ENCODE measurements around the gene DEFB125. TPM values are rescaled to one million over a fixed set of nuclear protein-coding genes. Genes with fewer than 3 reads are reported as not detected.
"Not testable (repeated sequence)": the region's sequence is repeated elsewhere in the genome, so short reads cannot be mapped to it uniquely, and the experiment has no call there.

Gene DEFB125
- total RNA-seq, 1 experiment from 2014 or later, result not detected

- Histone ChIP-seq H3K4me3 (ENCODE audit: low read depth, low read length, poor library complexity, severe bottlenecking) (no peak overlapping the region), H3K4me1 (ENCODE audit: insufficient read depth, low read length, poor library complexity, severe bottlenecking) (no peaks in the 10 kb centered on the region), H3K27ac (ENCODE audit: low read depth, low read length, poor library complexity, severe bottlenecking) (no peak overlapping the region), H3K9me3 (ENCODE audit: low read depth, low read length, poor library complexity, severe bottlenecking) (no peaks in the 10 kb centered on the region), H3K27me3 (replicated peaks; ENCODE audit: insufficient read depth, low read depth, low read length, poor library complexity) (peaks cover 38% of the 10 kb centered on the region), H3K36me3 (ENCODE audit: insufficient read depth, low read length, poor library complexity, severe bottlenecking) (no peaks in the 10 kb centered on the region)
- no TSS peak for BruUV-seq (replicated peaks)
- no peak for TF ChIP-seq EZH2 (IDR thresholded peaks at IDR 0.05; ENCODE audit: borderline replicate concordance, low read depth, low read length, poor library complexity, severe bottlenecking)
- TF ChIP-seq, protein P1, sequence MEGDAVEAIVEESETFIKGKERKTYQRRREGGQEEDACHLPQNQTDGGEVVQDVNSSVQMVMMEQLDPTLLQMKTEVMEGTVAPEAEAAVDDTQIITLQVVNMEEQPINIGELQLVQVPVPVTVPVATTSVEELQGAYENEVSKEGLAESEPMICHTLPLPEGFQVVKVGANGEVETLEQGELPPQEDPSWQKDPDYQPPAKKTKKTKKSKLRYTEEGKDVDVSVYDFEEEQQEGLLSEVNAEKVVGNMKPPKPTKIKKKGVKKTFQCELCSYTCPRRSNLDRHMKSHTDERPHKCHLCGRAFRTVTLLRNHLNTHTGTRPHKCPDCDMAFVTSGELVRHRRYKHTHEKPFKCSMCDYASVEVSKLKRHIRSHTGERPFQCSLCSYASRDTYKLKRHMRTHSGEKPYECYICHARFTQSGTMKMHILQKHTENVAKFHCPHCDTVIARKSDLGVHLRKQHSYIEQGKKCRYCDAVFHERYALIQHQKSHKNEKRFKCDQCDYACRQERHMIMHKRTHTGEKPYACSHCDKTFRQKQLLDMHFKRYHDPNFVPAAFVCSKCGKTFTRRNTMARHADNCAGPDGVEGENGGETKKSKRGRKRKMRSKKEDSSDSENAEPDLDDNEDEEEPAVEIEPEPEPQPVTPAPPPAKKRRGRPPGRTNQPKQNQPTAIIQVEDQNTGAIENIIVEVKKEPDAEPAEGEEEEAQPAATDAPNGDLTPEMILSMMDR (conservative IDR thresholded peaks at IDR 0.05; ENCODE audit: low read depth, low read length), result no peak
- no peak for DNase-seq (ENCODE audit: low spot score)
- ChIA-PET POLR2A (ENCODE audit: low non-redundant PET) (no interaction called here), CTCF (no interaction called here)
- intact Hi-C loops (cut with micrococcal nuclease; ENCODE audit: unreplicated experiment), result no loop called here
Measured at GRCh38 chr20:112396-112795, 24.9 kb downstream of the DEFB125 start.

DNA sequence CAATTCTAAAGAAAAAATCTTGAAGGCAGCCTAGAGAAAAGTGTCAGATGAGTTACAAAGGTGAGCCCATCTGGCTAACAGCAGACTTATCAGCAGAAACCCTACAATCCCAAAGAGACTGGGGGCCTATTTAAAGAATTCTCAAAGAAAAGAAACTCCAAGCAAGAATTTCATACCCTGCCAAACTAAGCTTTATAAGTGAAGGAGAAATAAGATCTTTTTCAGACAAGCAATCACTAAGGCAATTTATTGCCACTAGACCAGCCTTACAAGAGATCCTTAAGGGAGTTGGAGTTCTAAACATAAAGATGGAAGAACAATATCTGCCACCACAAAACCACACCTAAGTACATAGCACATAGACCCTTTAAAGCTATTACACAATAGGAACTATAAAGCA lies 30.0 kb downstream of the DEFB125 start:
- no peaks in the 10 kb centered on the region for H3K4me1 ChIP-seq (ENCODE audit: insufficient read depth, low read length, poor library complexity, severe bottlenecking)
- H3K27me3 ChIP-seq (replicated peaks; ENCODE audit: insufficient read depth, low read depth, low read length, poor library complexity), result peaks cover 54% of the 10 kb centered on the region
- no peak overlapping the region for H3K27ac ChIP-seq (ENCODE audit: low read depth, low read length, poor library complexity, severe bottlenecking)
- intact Hi-C loops (cut with micrococcal nuclease; ENCODE audit: unreplicated experiment), result no loop called here
- no peak for DNase-seq (ENCODE audit: low spot score)
- no peak overlapping the region for H3K4me3 ChIP-seq (ENCODE audit: low read depth, low read length, poor library complexity, severe bottlenecking)
- TF ChIP-seq, protein P1 (conservative IDR thresholded peaks at IDR 0.05; ENCODE audit: low read depth, low read length), result no peak
- TF ChIP-seq EZH2 (IDR thresholded peaks at IDR 0.05; ENCODE audit: borderline replicate concordance, low read depth, low read length, poor library complexity, severe bottlenecking), result no peak
- H3K9me3 ChIP-seq (ENCODE audit: low read depth, low read length, poor library complexity, severe bottlenecking), result no peaks in the 10 kb centered on the region
- BruUV-seq (replicated peaks), result no TSS peak
- no peaks in the 10 kb centered on the region for H3K36me3 ChIP-seq (ENCODE audit: insufficient read depth, low read length, poor library complexity, severe bottlenecking)
- CTCF ChIA-PET, result no interaction called here
- POLR2A ChIA-PET (ENCODE audit: low non-redundant PET), result no interaction called here

- H3K4me1 ChIP-seq (ENCODE audit: insufficient read depth, low read length, poor library complexity, severe bottlenecking); H3K27ac ChIP-seq (ENCODE audit: low read depth, low read length, poor library complexity, severe bottlenecking); H3K36me3 ChIP-seq (ENCODE audit: insufficient read depth, low read length, poor library complexity, severe bottlenecking); H3K27me3 ChIP-seq (replicated peaks; ENCODE audit: insufficient read depth, low read depth, low read length, poor library complexity); POLR2A ChIA-PET (ENCODE audit: low non-redundant PET); BruUV-seq (replicated peaks); CTCF ChIA-PET; intact Hi-C loops (cut with micrococcal nuclease; ENCODE audit: unreplicated experiment); H3K9me3 ChIP-seq (ENCODE audit: low read depth, low read length, poor library complexity, severe bottlenecking): not testable (repeated sequence)
- peak; percentile 13 for DNase-seq (ENCODE audit: low spot score)
- peak overlapping the region; percentile 23 for H3K4me3 ChIP-seq (ENCODE audit: low read depth, low read length, poor library complexity, severe bottlenecking)
Measured at GRCh38 chr20:129786-130323, 42.4 kb downstream of the DEFB125 start.

Measured in A673 (cell line).